T-helper 2 cell (primary cell): ENCODE data around the gene RYR2.
"Not testable (repeated sequence)": the region's sequence is repeated elsewhere in the genome, so short reads cannot be mapped to it uniquely, and the experiment has no call there.

Experiments
- DNase-seq, 5 experiments: peaks; one replicate each; pipeline versions ENCODE4 v3.0.0 to v3.0.0-alpha.2; 2012 to 2022

Gene RYR2

DNA sequence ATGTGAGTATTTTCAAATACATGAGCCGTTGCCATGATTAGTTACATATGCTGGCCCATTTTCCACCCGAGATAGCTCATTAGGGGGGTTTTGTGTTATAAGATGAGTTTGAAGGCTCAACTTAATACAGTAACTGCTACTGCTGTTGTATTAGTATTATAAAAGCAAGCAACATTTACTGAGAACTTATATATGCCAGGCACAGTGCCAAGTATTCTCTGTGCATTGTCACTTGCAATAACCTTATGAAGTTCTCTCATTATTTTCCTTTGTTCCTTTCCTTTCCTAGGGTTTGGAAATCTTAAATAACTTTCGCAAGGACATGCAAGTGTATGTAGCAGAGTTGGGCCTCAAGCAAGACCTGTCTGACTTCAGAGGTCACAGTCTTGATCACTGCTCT, 107.9 kb downstream of the RYR2 start:
- no peak for DNase-seq

DNA sequence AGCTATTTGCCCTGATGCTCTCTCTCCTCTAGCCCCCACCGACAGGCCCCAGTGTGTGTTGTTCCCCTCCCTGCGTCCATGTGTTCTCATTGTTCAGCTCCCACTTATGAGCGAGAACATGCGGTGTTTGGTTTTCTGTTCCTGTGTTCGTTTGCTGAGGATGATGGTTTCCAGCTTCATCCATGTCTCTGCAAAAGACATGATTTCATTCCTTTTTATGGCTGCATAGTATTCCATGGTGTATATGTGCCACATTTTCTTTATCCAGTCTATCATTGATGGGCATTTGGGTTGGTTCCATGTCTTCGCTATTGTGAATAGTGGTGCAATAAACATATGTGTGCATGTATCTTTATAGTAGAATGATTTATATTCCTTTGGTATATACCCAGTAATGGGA, 110.0 kb downstream of the RYR2 start:
- DNase-seq = not testable (repeated sequence)

DNA sequence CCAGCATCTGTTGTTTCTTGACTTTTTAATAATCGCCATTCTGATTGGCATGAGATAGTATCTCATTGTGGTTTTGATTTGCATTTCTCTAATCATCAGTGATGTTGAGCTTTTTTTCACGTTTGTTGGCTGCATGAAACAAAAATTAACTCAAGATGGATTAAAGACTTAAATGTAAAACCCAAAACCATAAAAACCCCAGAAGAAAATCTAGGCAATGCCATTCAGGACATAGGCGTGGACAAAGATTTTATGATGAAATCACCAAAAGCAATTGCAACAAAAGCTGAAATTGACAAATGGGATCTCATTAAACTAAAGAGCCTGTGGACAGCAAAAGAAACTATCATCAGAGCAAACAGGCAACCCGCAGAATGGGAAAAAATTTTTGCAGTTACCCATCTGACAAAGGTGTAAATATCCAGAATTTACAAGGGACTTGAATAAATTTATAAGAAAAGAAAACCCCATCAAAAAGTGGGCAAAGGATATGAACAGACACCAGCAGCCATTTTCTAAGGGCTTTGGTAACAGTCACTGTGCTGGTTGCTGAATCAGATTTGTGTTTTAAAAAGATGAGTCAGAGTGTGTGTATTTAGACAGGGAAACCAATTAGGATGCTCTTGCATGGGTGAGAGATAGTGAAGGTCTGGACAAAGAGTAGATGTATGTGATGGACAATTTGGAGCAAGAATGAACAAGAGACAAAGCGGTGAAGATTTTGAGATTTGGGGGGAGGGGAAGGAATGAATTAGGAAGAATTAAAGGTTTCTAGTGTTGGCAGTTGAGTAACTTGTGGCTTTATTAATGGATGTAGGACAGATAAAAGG, 110.7 kb downstream of the RYR2 start:
- DNase-seq = no peak

DNA sequence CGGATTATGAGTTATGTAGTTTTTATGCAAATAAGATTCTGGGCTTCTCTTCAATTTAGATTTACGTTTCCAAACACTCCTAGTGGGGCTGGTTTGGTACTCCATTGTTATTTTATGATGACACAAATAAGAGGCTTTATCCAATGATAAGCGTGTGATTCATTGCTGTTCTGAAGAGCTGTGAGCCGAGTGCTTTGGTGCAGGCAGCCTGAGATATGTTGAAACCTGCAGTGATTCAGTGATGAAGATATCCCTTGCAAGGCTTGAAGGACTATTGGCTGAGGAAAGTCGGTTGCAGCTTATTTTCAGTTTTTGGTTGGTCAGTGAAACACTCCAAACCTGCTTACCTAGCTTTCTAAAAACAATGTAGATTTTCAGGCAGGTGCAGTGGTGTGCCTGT, 112.2 kb downstream of the RYR2 start:
- DNase-seq = no peak

GRCh38 chr1:237164406-237165352, 122.7 kb downstream of the RYR2 start:
- DNase-seq = no peak

DNA sequence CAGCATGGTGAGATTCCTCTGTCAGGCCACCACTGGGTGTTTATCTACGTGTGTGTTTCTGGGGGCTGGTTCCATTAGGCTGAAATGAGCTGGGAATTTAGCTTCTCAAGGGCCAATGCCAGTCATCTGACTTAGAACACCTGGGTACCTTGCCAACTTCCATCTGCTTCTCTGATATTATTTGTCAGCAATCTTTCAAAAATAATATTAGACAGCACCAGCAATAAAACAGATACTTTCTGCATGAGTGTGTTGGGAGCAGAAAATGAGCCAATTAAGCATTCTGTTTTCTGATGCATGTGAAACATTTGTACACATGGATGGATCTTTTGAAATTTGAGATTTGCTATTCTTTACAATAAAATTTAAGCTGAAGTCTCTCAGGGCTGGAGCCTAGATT, 124.1 kb downstream of the RYR2 start:
- no peak for DNase-seq

- no peak for DNase-seq
Measured at GRCh38 chr1:237166593-237167101, 124.7 kb downstream of the RYR2 start.

DNA sequence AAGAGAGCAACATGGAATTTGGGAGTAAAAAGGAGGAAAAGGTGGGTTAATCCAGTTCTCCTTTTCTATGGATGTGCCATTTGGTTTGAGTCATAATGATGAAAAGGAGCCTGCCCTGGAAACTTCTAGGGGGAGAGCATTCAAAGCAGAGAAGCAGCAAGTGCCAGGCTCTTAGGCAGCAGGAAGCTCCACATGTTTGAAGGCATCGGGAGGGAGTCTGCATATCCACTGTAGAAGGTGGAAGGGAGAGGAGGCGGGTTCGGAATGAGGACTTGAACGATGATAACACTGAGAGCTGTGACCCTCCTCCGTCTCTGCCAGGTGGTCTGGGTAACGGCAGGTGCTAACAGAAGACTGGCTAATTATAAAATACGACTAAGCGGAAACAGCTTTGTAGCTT, 128.2 kb downstream of the RYR2 start:
- DNase-seq = no peak

DNA sequence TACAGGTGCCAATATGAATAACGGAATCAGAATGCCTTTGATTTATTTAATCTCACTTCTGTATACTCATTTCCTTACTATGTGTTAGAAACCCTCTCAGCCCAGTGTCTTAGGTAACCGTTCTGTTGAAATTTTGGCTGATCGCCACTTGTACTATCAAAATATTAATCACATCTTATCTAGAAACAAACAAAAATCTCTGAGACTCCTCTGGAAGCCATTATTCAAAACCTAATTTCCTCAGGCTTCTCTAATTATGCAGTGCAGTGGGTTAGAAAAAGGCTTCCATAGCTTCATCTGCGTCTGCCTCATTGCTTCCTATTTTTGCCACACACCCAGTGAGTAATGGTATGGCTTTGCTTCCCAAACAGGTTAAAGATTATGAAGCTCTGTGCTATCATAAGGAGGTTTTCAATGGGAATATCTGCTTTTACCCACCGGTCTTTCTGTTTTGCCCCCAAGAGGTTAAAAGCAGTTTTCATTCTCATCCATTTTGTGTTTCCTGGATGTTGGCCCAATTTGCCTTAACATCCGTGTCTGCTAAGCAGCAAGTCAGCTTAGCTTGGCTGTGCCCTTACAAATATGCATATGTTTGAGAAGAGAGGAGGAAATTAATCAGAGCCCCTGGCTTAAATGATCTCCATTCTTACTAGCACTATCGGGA, 129.6 kb downstream of the RYR2 start:
- DNase-seq = no peak

GRCh38 chr1:237172118-237172485, 130.1 kb downstream of the RYR2 start:
- no peak for DNase-seq

DNA sequence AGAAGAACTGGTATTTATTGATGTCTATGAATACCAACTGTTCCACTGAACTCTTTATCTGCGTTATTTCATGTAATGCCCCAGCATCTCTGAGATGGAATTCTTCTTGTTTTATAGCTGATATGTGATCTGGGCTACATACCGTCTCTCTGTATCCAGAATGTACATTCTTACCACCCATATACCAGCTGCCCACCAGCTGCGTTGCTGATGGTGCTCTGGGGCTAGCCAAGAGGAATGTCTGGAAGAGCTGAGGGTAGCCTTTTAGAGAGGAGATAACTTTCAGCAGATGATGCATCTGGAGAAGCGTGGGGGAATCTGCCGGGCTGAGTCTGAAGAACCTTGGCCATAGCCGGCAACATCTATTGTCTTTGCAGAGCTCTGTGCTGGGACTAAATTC, 137.5 kb downstream of the RYR2 start:
- DNase-seq = no peak

GRCh38 chr1:237180256-237180655, 138.3 kb downstream of the RYR2 start:
- DNase-seq = no peak

DNA sequence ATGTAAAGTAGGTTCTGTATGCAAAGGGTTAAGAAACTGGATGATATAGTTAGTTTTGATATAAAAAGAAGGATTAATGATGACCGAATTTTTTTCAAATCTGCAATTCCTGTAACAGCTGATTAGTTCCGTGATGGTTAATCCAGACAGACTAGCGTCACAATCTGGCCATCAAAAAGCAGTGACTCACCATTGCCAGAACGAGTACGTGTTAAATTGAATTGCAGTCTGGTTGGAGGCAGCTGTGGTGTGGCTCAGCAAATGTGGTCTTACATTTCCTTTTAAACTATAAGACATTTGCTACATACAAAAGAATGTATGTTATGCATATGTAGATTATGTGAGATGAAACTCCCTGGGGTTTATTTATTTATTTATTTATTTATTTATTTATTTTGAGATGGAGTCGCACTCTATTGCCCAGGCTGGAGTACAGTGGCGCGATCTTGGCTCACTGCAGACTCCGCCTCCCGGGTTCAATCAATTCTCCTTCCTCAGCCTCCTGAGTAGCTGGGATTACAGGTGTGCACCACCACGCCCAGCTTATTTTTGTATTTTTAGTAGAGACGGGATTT, 139.8 kb downstream of the RYR2 start:
- DNase-seq = no peak

DNA sequence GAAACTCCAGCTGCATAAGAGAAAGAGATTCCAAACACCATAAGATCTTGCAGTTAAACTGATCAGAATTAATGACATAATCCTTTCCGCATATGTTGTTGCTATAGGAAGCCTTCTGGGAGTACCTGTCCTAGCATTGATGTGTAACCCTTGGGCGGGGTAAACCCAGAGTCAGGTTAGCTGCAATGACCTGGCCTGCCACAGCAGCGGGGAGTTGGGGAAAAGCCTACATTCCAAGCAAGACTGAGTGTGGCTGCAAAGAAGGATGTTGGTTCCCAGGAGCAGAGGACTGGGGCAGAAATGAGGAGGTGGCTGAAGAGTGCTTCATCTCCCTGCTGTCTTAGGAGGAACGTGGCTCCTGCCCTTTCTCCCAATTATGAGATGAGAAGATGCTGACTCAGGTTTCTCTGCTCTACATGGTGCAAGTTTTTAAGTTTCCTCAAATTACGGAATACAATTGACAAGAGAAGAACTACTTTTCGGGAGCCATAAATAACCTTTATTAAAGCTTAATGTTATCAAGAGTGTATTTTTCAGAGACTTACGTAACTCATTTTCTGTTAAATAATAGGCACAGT, 142.1 kb downstream of the RYR2 start:
- no peak for DNase-seq

DNA sequence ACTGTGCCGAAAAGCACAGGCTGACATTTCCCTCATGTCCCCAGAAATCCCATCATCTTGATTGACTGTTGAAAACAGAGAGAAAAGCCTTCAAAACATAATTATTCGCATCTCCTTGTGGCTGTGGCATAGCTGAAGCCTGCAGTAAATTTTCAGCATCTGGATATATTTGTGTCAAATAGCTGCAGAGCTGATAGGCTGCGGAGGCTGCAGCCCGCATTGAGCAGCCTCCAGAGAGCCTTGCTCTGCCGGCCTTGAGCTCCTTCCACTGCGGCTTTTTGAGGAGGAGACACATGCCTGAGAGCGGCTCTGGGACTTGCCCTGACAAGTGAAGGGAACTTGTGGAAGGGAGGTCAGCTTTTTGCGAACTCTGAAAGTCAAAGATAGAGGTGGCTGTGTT, 144.7 kb downstream of the RYR2 start:
- no peak for DNase-seq

- DNase-seq = no peak
Measured at GRCh38 chr1:237187842-237188241, 145.9 kb downstream of the RYR2 start.

GRCh38 chr1:237191403-237191802, 149.4 kb downstream of the RYR2 start:
- DNase-seq = no peak

- no peak for DNase-seq
Measured at GRCh38 chr1:237197470-237198425, 155.8 kb downstream of the RYR2 start.

- DNase-seq = peak in 1 of 5 experiments; percentile 20
Measured at GRCh38 chr1:237199026-237199425, 157.0 kb downstream of the RYR2 start.

GRCh38 chr1:237201155-237201554, 159.2 kb downstream of the RYR2 start:
- DNase-seq = no peak

- DNase-seq = no peak
Measured at GRCh38 chr1:237204841-237205240, 162.9 kb downstream of the RYR2 start.
